SK-N-SH (cell line): ENCODE measurements around the gene TERT. TPM values are rescaled to one million over a fixed set of nuclear protein-coding genes. Genes with fewer than 3 reads are reported as not detected.

Source experiments
- CTCF ChIA-PET: fragments of 300-600, 350-600 bp; formaldehyde crosslinking; extraction: SDS; loops from one replicate; lab custom pipeline; 2021; lab: Yijun Ruan, JAX
- POLR2A ChIA-PET: fragments of 350-600 bp; sonication (Branson Sonifier 250); formaldehyde crosslinking; extraction: SDS; loops from one replicate; lab custom pipeline; 2020; ENCODE audit warnings: antibody characterized with exemption, inconsistent platforms; lab: Yijun Ruan, JAX
- DNase-seq: peaks from one replicate; pipeline ENCODE4 v3.0.0; 2012
- H2AFZ ChIP-seq: fragments of 200-600 bp; sonication (generic); 2 replicates; pipeline ENCODE4 v1.8.1; 2016; ENCODE audit warnings: antibody characterized with exemption, mild to moderate bottlenecking, low read depth
- H3F3A ChIP-seq: fragments of 200-600 bp; sonication (generic); replicated peaks from 2 replicates; pipeline ENCODE3; 2016; ENCODE audit warnings: antibody characterized with exemption, mild to moderate bottlenecking; ENCODE audit not compliant: insufficient read depth
- H3K27ac ChIP-seq, 2 experiments: fragments of 200-500 bp in 1 of 2; fragments of 200-600 bp in 1 of 2; sonication (Bioruptor generic) in 1 of 2; sonication (generic), shearing (Covaris generic) in 1 of 2; 2 replicates each; pipeline versions ENCODE4 v1.5.1 to v1.6.1; 2014 to 2016; ENCODE audit warnings: low read depth in 2 of 2, inconsistent platforms in 1 of 2, low read length in 1 of 2, mild to moderate bottlenecking in 1 of 2, mixed read lengths in 1 of 2
- H3K27me3 ChIP-seq: fragments of 200-600 bp; sonication (generic), shearing (Covaris generic); 2 replicates; pipeline ENCODE4 v1.6.1; 2016; ENCODE audit warnings: mixed run types; ENCODE audit not compliant: insufficient read depth
- H3K36me3 ChIP-seq, 2 experiments: fragments of 200-500 bp in 1 of 2; fragments of 200-600 bp in 1 of 2; sonication (Bioruptor generic) in 1 of 2; sonication (generic) in 1 of 2; replicated peaks in 1 of 2; 2 replicates each; pipeline versions ENCODE3 to v1.5.1; 2014 to 2016; ENCODE audit warnings: low read length in 1 of 2, mild to moderate bottlenecking in 1 of 2; ENCODE audit not compliant: insufficient read depth in 2 of 2, control insufficient read depth in 1 of 2
- H3K4me1 ChIP-seq, 2 experiments: fragments of 200-500 bp in 1 of 2; fragments of 200-600 bp in 1 of 2; sonication (Bioruptor generic) in 1 of 2; sonication (generic), shearing (Covaris generic) in 1 of 2; 2 replicates each; pipeline versions ENCODE4 v1.5.1 to v1.6.1; 2014 to 2016; ENCODE audit warnings: low read depth in 1 of 2, low read length in 1 of 2, mixed run types in 1 of 2; ENCODE audit not compliant: insufficient read depth in 2 of 2, control insufficient read depth in 1 of 2
- H3K4me2 ChIP-seq: fragments of 200-600 bp; sonication (generic), shearing (Covaris generic); 2 replicates; pipeline ENCODE4 v1.6.1; 2017; ENCODE audit warnings: mixed run types
- H3K4me3 ChIP-seq, 2 experiments: fragments of 200-500 bp in 1 of 2; fragments of 200-600 bp in 1 of 2; sonication (Bioruptor generic) in 1 of 2; sonication (generic), shearing (Covaris generic) in 1 of 2; 2 replicates each; pipeline versions ENCODE4 v1.5.1 to v1.8.1; 2014 to 2016; ENCODE audit warnings: low read depth in 2 of 2, inconsistent platforms in 1 of 2, low read length in 1 of 2, mild to moderate bottlenecking in 1 of 2, mixed read lengths in 1 of 2, moderate library complexity in 1 of 2
- H3K79me2 ChIP-seq: fragments of 200-600 bp; sonication (generic); 2 replicates; pipeline ENCODE4 v1.8.1; 2017; ENCODE audit warnings: mild to moderate bottlenecking; ENCODE audit not compliant: insufficient read depth
- H3K9ac ChIP-seq: fragments of 200-600 bp; sonication (generic); 2 replicates; pipeline ENCODE4 v1.6.1; 2017; ENCODE audit warnings: mixed run types
- H3K9me2 ChIP-seq: fragments of 200-600 bp; sonication (generic); 2 replicates; pipeline ENCODE4 v1.6.1; 2017; ENCODE audit warnings: mixed run types
- H3K9me3 ChIP-seq: fragments of 200-600 bp; sonication (generic); 2 replicates; pipeline ENCODE4 v1.6.1; 2017; ENCODE audit warnings: mixed run types, mild to moderate bottlenecking, moderate library complexity
- H4K20me1 ChIP-seq: fragments of 200-600 bp; sonication (generic); 2 replicates; pipeline ENCODE4 v1.6.1; 2017; ENCODE audit warnings: mild to moderate bottlenecking, mixed run types; ENCODE audit not compliant: insufficient read depth
- CHD2 ChIP-seq: fragments of 150-350 bp; IDR thresholded peaks from 2 replicates; pipeline ENCODE4 v1.6.1; 2018; ENCODE audit warnings: low read length; ENCODE audit not compliant: partially characterized antibody
- EP300 ChIP-seq, 2 experiments: IDR thresholded peaks; 2 replicates each; pipeline versions ENCODE4 v1.4.0 to v1.6.1; 2012; ENCODE audit warnings: borderline replicate concordance in 1 of 2, low read depth in 1 of 2, low read length in 1 of 2
- GABPA ChIP-seq: IDR thresholded peaks from 2 replicates; pipeline ENCODE4 v1.4.0; 2012; ENCODE audit warnings: low read depth, mild to moderate bottlenecking
- GATA2 ChIP-seq: sonication (generic); formaldehyde crosslinking; IDR thresholded peaks from 2 replicates; pipeline ENCODE4 v1.5.0; 2020; ENCODE audit warnings: mild to moderate bottlenecking, missing genetic modification reagents
- NRF1 ChIP-seq: IDR thresholded peaks from 2 replicates; pipeline ENCODE4 v1.6.1; 2012; ENCODE audit warnings: low read depth, mild to moderate bottlenecking, low read length
- POLR2AphosphoS5 ChIP-seq: IDR thresholded peaks from 2 replicates; pipeline ENCODE4 v1.6.1; 2012; ENCODE audit warnings: low read depth, low read length
- RCOR1 ChIP-seq: fragments of 150-350 bp; IDR thresholded peaks from 2 replicates; pipeline ENCODE4 v1.6.1; 2017; ENCODE audit warnings: antibody characterized with exemption, low read length
- RXRA ChIP-seq: IDR thresholded peaks from 2 replicates; pipeline ENCODE4 v1.4.0; 2012; ENCODE audit warnings: low read depth, mild to moderate bottlenecking, borderline replicate concordance
- SIN3A ChIP-seq: IDR thresholded peaks from 2 replicates; pipeline ENCODE4 v1.6.1; 2012; ENCODE audit warnings: low read depth, mild to moderate bottlenecking, low read length, moderate library complexity, borderline replicate concordance
- SMC3 ChIP-seq: IDR thresholded peaks from 2 replicates; pipeline ENCODE4 v1.6.1; 2012; ENCODE audit warnings: low read depth, low read length, improper control_type of control experiment
- TCF12 ChIP-seq: IDR thresholded peaks from 2 replicates; pipeline ENCODE4 v1.4.0; 2012
- YY1 ChIP-seq: IDR thresholded peaks from 2 replicates; pipeline ENCODE4 v1.4.0; 2012; ENCODE audit warnings: low read depth, mild to moderate bottlenecking
- WGBS: methylation state at CpG from one replicate; pipeline ENCODE4 v1.1.6; 2017; ENCODE audit warnings: low lambda C conversion rate; 5-methylcytosine and 5-hydroxymethylcytosine counted together
- polyA plus RNA-seq, 3 experiments: library from polyadenylated mRNA; depleted of rRNA; stranded (reverse); fragments of >200 nt; gene quantifications; 2 replicates each; pipeline ENCODE4 v1.2.3, GENCODE V29; 2012
- TF ChIP-seq, protein P1 (sequence below): IDR thresholded peaks from 2 replicates; pipeline ENCODE4 v1.6.1; 2012; ENCODE audit warnings: mild to moderate bottlenecking, low read depth, low read length, moderate library complexity
- TF ChIP-seq, protein P2 (sequence below): fragments of 150-350 bp; IDR thresholded peaks from 2 replicates; pipeline ENCODE4 v1.6.1; 2016; ENCODE audit warnings: mild to moderate bottlenecking, low read depth, low read length
- TF ChIP-seq, protein P3 (sequence below): fragments of 200-600 bp; sonication (generic); IDR thresholded peaks from 2 replicates; pipeline ENCODE4 v1.6.1; 2017; ENCODE audit warnings: antibody characterized with exemption, mild to moderate bottlenecking, moderate library complexity
- TF ChIP-seq, protein P4 (sequence below): IDR thresholded peaks from 2 replicates; pipeline ENCODE4 v1.4.0; 2012; ENCODE audit warnings: low read depth, borderline replicate concordance

TERT gene
- polyA plus RNA-seq, 1 of the 3 experiments (the other 2 are of a cell fraction): 2.4 TPM

DNA sequence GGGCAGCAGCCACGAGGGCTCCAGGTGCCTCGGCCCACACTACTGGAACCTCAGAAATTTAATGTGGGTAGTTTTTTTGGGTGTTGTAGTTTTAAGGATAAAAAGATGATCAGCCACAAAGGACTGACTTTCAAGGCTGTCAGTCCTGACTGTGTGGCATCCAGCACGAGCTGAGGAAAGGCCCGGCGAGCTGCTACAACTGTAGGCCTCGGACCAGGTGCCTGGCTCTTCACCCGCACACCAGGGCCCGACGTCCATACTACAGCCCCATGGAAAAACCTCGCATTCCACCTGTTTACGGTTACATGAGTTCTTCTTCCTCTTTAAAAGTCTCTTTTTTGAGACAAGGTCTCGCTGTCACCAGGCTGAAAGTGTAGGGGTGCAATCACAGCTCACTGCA lies 47.4 kb upstream of the TERT start:
- H3K27me3 ChIP-seq: no peaks in the 10 kb centered on the region
- H3K4me1 ChIP-seq: peaks cover 0 to 18% of the 10 kb centered on the region in 2 experiments; a peak in 2 of 4 replicates
- H3K4me3 ChIP-seq: no peak overlapping the region
- H3K36me3 ChIP-seq: peaks cover 22 to 50% of the 10 kb centered on the region in 2 experiments
- H3K27ac ChIP-seq: no peak overlapping the region
- 94% methylated on average over 11 of the region's 12 CpGs for WGBS
- no peak for DNase-seq
- H3F3A ChIP-seq: no peaks in the 10 kb centered on the region
- TF ChIP-seq, protein P1, sequence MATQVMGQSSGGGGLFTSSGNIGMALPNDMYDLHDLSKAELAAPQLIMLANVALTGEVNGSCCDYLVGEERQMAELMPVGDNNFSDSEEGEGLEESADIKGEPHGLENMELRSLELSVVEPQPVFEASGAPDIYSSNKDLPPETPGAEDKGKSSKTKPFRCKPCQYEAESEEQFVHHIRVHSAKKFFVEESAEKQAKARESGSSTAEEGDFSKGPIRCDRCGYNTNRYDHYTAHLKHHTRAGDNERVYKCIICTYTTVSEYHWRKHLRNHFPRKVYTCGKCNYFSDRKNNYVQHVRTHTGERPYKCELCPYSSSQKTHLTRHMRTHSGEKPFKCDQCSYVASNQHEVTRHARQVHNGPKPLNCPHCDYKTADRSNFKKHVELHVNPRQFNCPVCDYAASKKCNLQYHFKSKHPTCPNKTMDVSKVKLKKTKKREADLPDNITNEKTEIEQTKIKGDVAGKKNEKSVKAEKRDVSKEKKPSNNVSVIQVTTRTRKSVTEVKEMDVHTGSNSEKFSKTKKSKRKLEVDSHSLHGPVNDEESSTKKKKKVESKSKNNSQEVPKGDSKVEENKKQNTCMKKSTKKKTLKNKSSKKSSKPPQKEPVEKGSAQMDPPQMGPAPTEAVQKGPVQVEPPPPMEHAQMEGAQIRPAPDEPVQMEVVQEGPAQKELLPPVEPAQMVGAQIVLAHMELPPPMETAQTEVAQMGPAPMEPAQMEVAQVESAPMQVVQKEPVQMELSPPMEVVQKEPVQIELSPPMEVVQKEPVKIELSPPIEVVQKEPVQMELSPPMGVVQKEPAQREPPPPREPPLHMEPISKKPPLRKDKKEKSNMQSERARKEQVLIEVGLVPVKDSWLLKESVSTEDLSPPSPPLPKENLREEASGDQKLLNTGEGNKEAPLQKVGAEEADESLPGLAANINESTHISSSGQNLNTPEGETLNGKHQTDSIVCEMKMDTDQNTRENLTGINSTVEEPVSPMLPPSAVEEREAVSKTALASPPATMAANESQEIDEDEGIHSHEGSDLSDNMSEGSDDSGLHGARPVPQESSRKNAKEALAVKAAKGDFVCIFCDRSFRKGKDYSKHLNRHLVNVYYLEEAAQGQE: no peak
- TF ChIP-seq POLR2AphosphoS5 (no peak), SMC3 (no peak), CHD2 (no peak), GABPA (no peak), NRF1 (no peak), GATA2 (CRISPR knock-in tag) (no peak), EP300 (IDR thresholded peaks at IDR 0.05; ENCODE audit: borderline replicate concordance in 1 of 2, low read depth in 1 of 2, low read length in 1 of 2) (no peak), SIN3A (no peak), TCF12 (no peak), RXRA (no peak), YY1 (no peak), RCOR1 (no peak)
- TF ChIP-seq, protein P2, sequence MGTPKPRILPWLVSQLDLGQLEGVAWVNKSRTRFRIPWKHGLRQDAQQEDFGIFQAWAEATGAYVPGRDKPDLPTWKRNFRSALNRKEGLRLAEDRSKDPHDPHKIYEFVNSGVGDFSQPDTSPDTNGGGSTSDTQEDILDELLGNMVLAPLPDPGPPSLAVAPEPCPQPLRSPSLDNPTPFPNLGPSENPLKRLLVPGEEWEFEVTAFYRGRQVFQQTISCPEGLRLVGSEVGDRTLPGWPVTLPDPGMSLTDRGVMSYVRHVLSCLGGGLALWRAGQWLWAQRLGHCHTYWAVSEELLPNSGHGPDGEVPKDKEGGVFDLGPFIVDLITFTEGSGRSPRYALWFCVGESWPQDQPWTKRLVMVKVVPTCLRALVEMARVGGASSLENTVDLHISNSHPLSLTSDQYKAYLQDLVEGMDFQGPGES: no peak
- TF ChIP-seq, protein P3, sequence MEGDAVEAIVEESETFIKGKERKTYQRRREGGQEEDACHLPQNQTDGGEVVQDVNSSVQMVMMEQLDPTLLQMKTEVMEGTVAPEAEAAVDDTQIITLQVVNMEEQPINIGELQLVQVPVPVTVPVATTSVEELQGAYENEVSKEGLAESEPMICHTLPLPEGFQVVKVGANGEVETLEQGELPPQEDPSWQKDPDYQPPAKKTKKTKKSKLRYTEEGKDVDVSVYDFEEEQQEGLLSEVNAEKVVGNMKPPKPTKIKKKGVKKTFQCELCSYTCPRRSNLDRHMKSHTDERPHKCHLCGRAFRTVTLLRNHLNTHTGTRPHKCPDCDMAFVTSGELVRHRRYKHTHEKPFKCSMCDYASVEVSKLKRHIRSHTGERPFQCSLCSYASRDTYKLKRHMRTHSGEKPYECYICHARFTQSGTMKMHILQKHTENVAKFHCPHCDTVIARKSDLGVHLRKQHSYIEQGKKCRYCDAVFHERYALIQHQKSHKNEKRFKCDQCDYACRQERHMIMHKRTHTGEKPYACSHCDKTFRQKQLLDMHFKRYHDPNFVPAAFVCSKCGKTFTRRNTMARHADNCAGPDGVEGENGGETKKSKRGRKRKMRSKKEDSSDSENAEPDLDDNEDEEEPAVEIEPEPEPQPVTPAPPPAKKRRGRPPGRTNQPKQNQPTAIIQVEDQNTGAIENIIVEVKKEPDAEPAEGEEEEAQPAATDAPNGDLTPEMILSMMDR: no peak
- TF ChIP-seq, protein P4, sequence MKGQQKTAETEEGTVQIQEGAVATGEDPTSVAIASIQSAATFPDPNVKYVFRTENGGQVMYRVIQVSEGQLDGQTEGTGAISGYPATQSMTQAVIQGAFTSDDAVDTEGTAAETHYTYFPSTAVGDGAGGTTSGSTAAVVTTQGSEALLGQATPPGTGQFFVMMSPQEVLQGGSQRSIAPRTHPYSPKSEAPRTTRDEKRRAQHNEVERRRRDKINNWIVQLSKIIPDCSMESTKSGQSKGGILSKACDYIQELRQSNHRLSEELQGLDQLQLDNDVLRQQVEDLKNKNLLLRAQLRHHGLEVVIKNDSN: no peak
- H3K9ac ChIP-seq: no peak overlapping the region
- H3K4me2 ChIP-seq: no peak overlapping the region
- no peak overlapping the region for H2AFZ ChIP-seq
- H3K79me2 ChIP-seq: peaks cover 46% of the 10 kb centered on the region
- no peaks in the 10 kb centered on the region; the same call in 1 of the 2 replicates for H4K20me1 ChIP-seq
- CTCF ChIA-PET: interaction anchor here (0.8 to 0.9 kb wide), 2 partner anchors 22 to 303 kb away, joined by 3 to 4 read pairs; no protein-coding TSS in a partner anchor
- H3K9me3 ChIP-seq: no peaks in the 10 kb centered on the region
- POLR2A ChIA-PET: interaction anchor here (0.7 kb wide), 1 partner anchor 44 kb away, joined by 4 read pairs; no protein-coding TSS in a partner anchor
- no peaks in the 10 kb centered on the region for H3K9me2 ChIP-seq
